H9 (cell line): ENCODE measurements around the gene MDGA2. TPM values are rescaled to one million over a fixed set of nuclear protein-coding genes. Genes with fewer than 3 reads are reported as not detected.

Experiments
- DNase-seq: peaks from one replicate; pipeline ENCODE4 v3.0.0-alpha.2; 2017
- H2AFZ ChIP-seq: one replicate; pipeline ENCODE4 v1.6.1; 2013; ENCODE audit warnings: mild to moderate bottlenecking, low read length, control low read depth, moderate library complexity
- H2AK5ac ChIP-seq: 2 replicates; pipeline ENCODE4 v1.6.1; 2013; ENCODE audit warnings: low read length, control low read depth, mixed read lengths; ENCODE audit not compliant: insufficient read length
- H2BK120ac ChIP-seq: one replicate; pipeline ENCODE4 v1.6.1; 2013; ENCODE audit warnings: low read depth, mild to moderate bottlenecking, low read length, control low read depth, inconsistent platforms; ENCODE audit not compliant: poor library complexity, severe bottlenecking
- H2BK12ac ChIP-seq: 2 replicates; pipeline ENCODE4 v1.6.1; 2013; ENCODE audit warnings: low read length, control low read depth, mixed read lengths, low read depth; ENCODE audit not compliant: insufficient read length
- H2BK15ac ChIP-seq: 2 replicates; pipeline ENCODE4 v1.6.1; 2013; ENCODE audit warnings: low read depth, low read length, control low read depth
- H2BK20ac ChIP-seq: one replicate; pipeline ENCODE4 v1.6.1; 2013; ENCODE audit warnings: low read depth, mild to moderate bottlenecking, low read length, control low read depth, inconsistent platforms; ENCODE audit not compliant: poor library complexity, severe bottlenecking
- H2BK5ac ChIP-seq: 2 replicates; pipeline ENCODE4 v1.6.1; 2013; ENCODE audit warnings: low read length, control low read depth, mixed read lengths; ENCODE audit not compliant: insufficient read length
- H3K14ac ChIP-seq: 2 replicates; pipeline ENCODE4 v1.6.1; 2013; ENCODE audit warnings: low read length, control low read depth; ENCODE audit not compliant: insufficient read depth
- H3K18ac ChIP-seq: 2 replicates; pipeline ENCODE4 v1.6.1; 2013; ENCODE audit warnings: low read depth, mild to moderate bottlenecking, mixed read lengths, low read length, control low read depth; ENCODE audit not compliant: insufficient read length
- H3K23ac ChIP-seq: 2 replicates; pipeline ENCODE4 v1.6.1; 2013; ENCODE audit warnings: low read length, control low read depth, mixed read lengths, low read depth; ENCODE audit not compliant: insufficient read length
- H3K23me2 ChIP-seq: 2 replicates; pipeline ENCODE4 v1.6.1; 2013; ENCODE audit warnings: low read depth, mild to moderate bottlenecking, mixed read lengths, low read length, control low read depth; ENCODE audit not compliant: insufficient read length, poor library complexity, severe bottlenecking
- H3K27ac ChIP-seq: 2 replicates; pipeline ENCODE4 v1.5.1; 2013; ENCODE audit warnings: low read length, control low read depth, mixed read lengths, low read depth; ENCODE audit not compliant: insufficient read length
- H3K27me3 ChIP-seq: 2 replicates; pipeline ENCODE4 v1.6.1; 2013; ENCODE audit warnings: low read length, control low read depth, inconsistent platforms; ENCODE audit not compliant: insufficient read depth
- H3K4ac ChIP-seq: 2 replicates; pipeline ENCODE4 v1.6.1; 2013; ENCODE audit warnings: low read depth, mild to moderate bottlenecking, control low read depth, inconsistent platforms, low read length, moderate library complexity
- H3K4me1 ChIP-seq: 2 replicates; pipeline ENCODE4 v1.6.1; 2013; ENCODE audit warnings: low read length, control low read depth, inconsistent platforms; ENCODE audit not compliant: insufficient read depth
- H3K4me2 ChIP-seq: 2 replicates; pipeline ENCODE4 v1.6.1; 2013; ENCODE audit warnings: low read length, control low read depth, mixed read lengths; ENCODE audit not compliant: insufficient read length, insufficient read depth
- H3K56ac ChIP-seq: 2 replicates; pipeline ENCODE4 v1.6.1; 2013; ENCODE audit warnings: low read depth, mild to moderate bottlenecking, mixed read lengths, low read length, control low read depth; ENCODE audit not compliant: insufficient read length
- H3K79me1 ChIP-seq: 2 replicates; pipeline ENCODE4 v1.6.1; 2013; ENCODE audit warnings: low read depth, mild to moderate bottlenecking, moderate library complexity, low read length, control low read depth, inconsistent platforms; ENCODE audit not compliant: insufficient read depth, poor library complexity, severe bottlenecking
- H3K79me2 ChIP-seq: 2 replicates; pipeline ENCODE4 v1.6.1; 2013; ENCODE audit warnings: low read length, control low read depth, inconsistent platforms; ENCODE audit not compliant: insufficient read depth
- H3K9ac ChIP-seq: 2 replicates; pipeline ENCODE4 v1.6.1; 2013; ENCODE audit warnings: low read length, control low read depth, mixed read lengths; ENCODE audit not compliant: insufficient read length; ENCODE audit errors: extremely low read depth
- H3K9me3 ChIP-seq: one replicate; pipeline ENCODE4 v1.6.1; 2013; ENCODE audit warnings: low read depth, low read length, inconsistent platforms; ENCODE audit not compliant: control insufficient read depth
- H3T11ph ChIP-seq: one replicate; pipeline ENCODE4 v1.6.1; 2013; ENCODE audit warnings: mild to moderate bottlenecking, low read length, control low read depth, inconsistent platforms
- H4K20me1 ChIP-seq: one replicate; pipeline ENCODE4 v1.6.1; 2013; ENCODE audit not compliant: control insufficient read depth, insufficient read length, insufficient read depth
- H4K5ac ChIP-seq: 2 replicates; pipeline ENCODE4 v1.6.1; 2013; ENCODE audit warnings: low read depth, mild to moderate bottlenecking, mixed read lengths, low read length, control low read depth; ENCODE audit not compliant: insufficient read length
- H4K8ac ChIP-seq: replicated peaks from 2 replicates; pipeline ENCODE4 v1.6.1; 2013; ENCODE audit warnings: low read length, control low read depth, mixed read lengths, low read depth; ENCODE audit not compliant: insufficient read length
- H4K91ac ChIP-seq: 2 replicates; pipeline ENCODE4 v1.6.1; 2013; ENCODE audit warnings: low read depth, mild to moderate bottlenecking, moderate library complexity, mixed read lengths, low read length, control low read depth; ENCODE audit not compliant: insufficient read length
- H3K27ac Mint-ChIP-seq, 3 experiments: 2 replicates in 2 of 3; 3 replicates in 1 of 3; pipeline ENCODE4 v1.8.0; 2020 to 2021; ENCODE audit warnings: mixed read lengths in 3 of 3, mild to moderate bottlenecking in 1 of 3, moderate library complexity in 1 of 3
- H3K27me3 Mint-ChIP-seq: 2 replicates; pipeline ENCODE4 v1.8.0; 2021; ENCODE audit warnings: low read depth, mild to moderate bottlenecking, moderate library complexity, mixed read lengths
- H3K36me3 Mint-ChIP-seq, 3 experiments: 2 replicates in 2 of 3; 3 replicates in 1 of 3; pipeline ENCODE4 v1.8.0; 2020 to 2021; ENCODE audit warnings: low read depth in 3 of 3, mixed read lengths in 3 of 3; ENCODE audit not compliant: insufficient read depth in 1 of 3
- H3K4me1 Mint-ChIP-seq, 2 experiments: 2 replicates each; pipeline ENCODE4 v1.8.0; 2020; ENCODE audit warnings: mixed read lengths in 2 of 2
- H3K4me3 Mint-ChIP-seq, 2 experiments: 2 replicates in 1 of 2; 3 replicates in 1 of 2; pipeline ENCODE4 v1.8.0; 2020 to 2021; ENCODE audit warnings: mild to moderate bottlenecking in 2 of 2, mixed read lengths in 2 of 2, moderate library complexity in 1 of 2
- H3K9me3 Mint-ChIP-seq, 2 experiments: 2 replicates in 1 of 2; 3 replicates in 1 of 2; pipeline ENCODE4 v1.8.0; 2020; ENCODE audit warnings: mild to moderate bottlenecking in 2 of 2, mixed read lengths in 2 of 2, moderate library complexity in 1 of 2
- total RNA-seq: library from RNA; stranded (reverse); gene quantifications from 2 replicates; pipeline ENCODE4 v1.2.1, GENCODE V29; 2021
- TF ChIP-seq, protein P1 (sequence below): fragments of 200-600 bp; sonication (generic); conservative IDR thresholded peaks from 3 replicates; pipeline ENCODE4 v1.8.0; 2021; ENCODE audit warnings: antibody characterized with exemption, mild to moderate bottlenecking

The MDGA2 gene
- total RNA-seq, 1 experiment from 2014 or later, result 1.9 TPM

DNA sequence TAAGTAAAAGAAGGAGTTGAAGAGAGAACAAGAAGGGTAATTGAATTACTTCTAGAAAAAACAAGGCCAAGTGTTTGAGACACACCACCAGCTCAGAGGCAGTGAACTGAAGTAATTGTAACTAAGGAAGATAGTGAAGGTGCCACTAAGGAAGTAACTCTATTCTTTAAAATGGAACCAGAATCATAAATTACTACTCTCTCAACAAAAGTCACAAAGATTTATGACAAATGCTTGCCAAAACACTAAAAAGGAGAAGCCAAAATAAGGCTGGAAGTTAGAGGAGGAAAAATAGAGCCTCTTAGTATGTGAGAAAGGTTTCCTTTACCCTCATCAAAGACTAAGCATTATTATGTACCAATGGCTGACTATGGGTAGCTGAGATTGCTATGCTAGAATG lies 208.5 kb downstream of the MDGA2 start:
- no peak overlapping the region for H3K4me3 Mint-ChIP-seq
- H2BK20ac ChIP-seq, result no peak overlapping the region
- no peak overlapping the region for H2AK5ac ChIP-seq
- no peak overlapping the region for H3K18ac ChIP-seq
- H3K14ac ChIP-seq, result no peak overlapping the region
- H2BK5ac ChIP-seq, result no peak overlapping the region
- TF ChIP-seq, protein P1, sequence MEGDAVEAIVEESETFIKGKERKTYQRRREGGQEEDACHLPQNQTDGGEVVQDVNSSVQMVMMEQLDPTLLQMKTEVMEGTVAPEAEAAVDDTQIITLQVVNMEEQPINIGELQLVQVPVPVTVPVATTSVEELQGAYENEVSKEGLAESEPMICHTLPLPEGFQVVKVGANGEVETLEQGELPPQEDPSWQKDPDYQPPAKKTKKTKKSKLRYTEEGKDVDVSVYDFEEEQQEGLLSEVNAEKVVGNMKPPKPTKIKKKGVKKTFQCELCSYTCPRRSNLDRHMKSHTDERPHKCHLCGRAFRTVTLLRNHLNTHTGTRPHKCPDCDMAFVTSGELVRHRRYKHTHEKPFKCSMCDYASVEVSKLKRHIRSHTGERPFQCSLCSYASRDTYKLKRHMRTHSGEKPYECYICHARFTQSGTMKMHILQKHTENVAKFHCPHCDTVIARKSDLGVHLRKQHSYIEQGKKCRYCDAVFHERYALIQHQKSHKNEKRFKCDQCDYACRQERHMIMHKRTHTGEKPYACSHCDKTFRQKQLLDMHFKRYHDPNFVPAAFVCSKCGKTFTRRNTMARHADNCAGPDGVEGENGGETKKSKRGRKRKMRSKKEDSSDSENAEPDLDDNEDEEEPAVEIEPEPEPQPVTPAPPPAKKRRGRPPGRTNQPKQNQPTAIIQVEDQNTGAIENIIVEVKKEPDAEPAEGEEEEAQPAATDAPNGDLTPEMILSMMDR, result no peak
- DNase-seq, result no peak
- no peak overlapping the region for H4K8ac ChIP-seq
- no peak overlapping the region for H2BK12ac ChIP-seq
- no peak overlapping the region for H4K91ac ChIP-seq
- H4K20me1 ChIP-seq, result no peaks in the 10 kb centered on the region
- H4K5ac ChIP-seq, result no peak overlapping the region
- no peak overlapping the region for H2BK120ac ChIP-seq
- H3K56ac ChIP-seq, result no peak overlapping the region
- H3T11ph ChIP-seq, result no peak overlapping the region
- H3K36me3 Mint-ChIP-seq, result no peaks in the 10 kb centered on the region
- H3K4me2 ChIP-seq, result no peak overlapping the region
- H3K23ac ChIP-seq, result no peak overlapping the region
- no peaks in the 10 kb centered on the region for H3K79me2 ChIP-seq
- peaks cover 0 to 3% of the 10 kb centered on the region in 2 experiments; a peak in 1 of 4 replicates for H3K4me1 Mint-ChIP-seq
- no peak overlapping the region for H2AFZ ChIP-seq
- no peaks in the 10 kb centered on the region for H3K27me3 ChIP-seq
- H3K27ac Mint-ChIP-seq, result no peak overlapping the region
- no peaks in the 10 kb centered on the region for H3K9me3 ChIP-seq
- no peak overlapping the region for H2BK15ac ChIP-seq
- no peak overlapping the region for H3K4ac ChIP-seq
- H3K23me2 ChIP-seq, result no peaks in the 10 kb centered on the region
- H3K4me1 ChIP-seq, result no peaks in the 10 kb centered on the region
- no peaks in the 10 kb centered on the region for H3K27me3 Mint-ChIP-seq
- H3K9me3 Mint-ChIP-seq, result no peaks in the 10 kb centered on the region
- no peak overlapping the region for H3K27ac ChIP-seq
- no peaks in the 10 kb centered on the region for H3K79me1 ChIP-seq
- H3K9ac ChIP-seq, result no peak overlapping the region
